Measurements from ENCODE around the gene FMOD.
"Not testable (repeated sequence)": the region's sequence is repeated elsewhere in the genome, so short reads cannot be mapped to it uniquely, and the experiment has no call there.

Gene FMOD

DNA sequence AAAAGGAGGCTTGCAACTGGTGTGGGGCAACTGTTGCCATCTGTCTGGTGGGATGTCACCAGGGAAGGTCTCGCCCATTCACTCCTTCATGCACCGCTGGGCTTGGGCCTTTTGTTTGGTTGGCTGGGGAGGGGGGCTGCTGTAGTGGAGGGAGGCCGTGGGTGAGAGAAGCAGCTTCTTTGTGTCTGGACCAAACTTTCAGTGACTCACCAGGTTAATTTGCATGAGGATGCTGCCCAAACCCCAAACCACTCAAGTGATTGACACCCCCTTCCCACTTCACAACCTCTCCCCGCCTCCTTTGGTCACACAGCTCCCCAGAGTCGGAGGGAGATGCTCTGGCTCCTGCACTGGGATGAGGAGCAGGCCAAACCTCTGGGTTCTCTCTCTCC, 25.9 kb downstream of the FMOD start:
- no peak for DNase-seq

DNA sequence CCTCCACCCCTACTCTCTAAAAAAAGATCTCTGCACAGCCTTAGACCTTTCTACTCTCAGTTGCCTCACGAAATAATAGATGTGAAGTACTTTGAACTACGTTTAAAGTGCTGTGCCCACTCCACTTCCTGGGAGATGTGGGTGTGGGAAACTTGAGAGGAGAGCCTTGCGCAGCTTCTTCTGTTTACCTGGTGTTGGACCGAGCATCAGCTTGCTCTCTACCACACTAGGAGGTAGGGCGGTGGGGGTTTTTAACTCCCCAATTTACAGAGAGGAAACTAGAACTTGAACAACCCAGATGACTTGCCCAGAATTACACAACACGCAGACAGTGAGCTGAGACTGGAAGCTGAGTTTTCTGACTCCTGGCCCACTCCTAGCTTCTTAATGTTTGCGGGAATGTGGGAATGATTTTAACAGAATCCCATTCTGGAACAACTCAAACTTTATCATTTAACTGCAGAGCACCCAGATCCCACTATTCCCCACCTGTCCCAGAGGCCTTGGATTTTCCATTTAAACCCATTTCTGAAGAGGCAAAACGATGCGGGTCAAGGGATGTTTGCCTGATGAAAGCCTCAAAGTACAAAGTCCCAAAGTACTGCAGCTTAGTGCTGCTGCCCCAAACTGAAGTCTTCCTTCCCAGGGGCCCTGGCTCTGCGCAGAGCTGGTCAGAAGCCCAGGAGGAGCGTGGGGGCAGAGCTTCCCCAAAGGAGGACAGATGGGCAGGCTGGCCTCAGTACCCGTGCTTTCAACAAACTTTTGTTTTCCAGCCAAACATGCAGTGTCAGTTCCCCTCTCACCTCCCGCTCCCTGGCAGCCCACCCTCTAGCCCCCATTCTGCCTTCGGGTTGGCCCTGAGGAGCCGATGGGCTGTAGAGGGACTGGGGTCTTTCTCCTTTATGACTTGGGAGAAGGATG, 26.6 kb downstream of the FMOD start:
- no peak for DNase-seq

DNA sequence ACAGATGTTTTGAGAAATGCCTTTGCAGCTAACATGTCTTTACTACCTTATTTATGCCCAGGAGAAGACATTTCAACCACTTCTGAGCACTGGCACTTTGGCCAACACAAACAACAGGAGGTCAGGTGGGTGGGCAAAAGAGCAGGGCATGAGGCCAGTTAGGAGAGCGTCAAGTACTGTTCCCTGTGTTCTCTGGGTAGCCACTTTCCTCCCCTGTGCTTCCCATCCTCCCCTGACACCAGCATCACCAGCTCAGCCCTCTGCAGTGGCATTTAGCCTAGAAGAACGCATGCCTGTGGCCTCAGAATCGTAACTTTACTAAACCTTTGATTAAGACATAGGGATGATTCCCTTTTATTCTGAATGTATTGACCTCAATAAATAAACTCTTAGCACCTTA, 27.3 kb downstream of the FMOD start:
- no peak for DNase-seq

- no peak for DNase-seq
Observed at GRCh38 chr1:203322500-203323179, 28.3 kb downstream of the FMOD start.

GRCh38 chr1:203321273-203322052, 29.5 kb downstream of the FMOD start:
- DNase-seq: no peak

GRCh38 chr1:203320591-203321272, 30.2 kb downstream of the FMOD start:
- no peak for DNase-seq

DNA sequence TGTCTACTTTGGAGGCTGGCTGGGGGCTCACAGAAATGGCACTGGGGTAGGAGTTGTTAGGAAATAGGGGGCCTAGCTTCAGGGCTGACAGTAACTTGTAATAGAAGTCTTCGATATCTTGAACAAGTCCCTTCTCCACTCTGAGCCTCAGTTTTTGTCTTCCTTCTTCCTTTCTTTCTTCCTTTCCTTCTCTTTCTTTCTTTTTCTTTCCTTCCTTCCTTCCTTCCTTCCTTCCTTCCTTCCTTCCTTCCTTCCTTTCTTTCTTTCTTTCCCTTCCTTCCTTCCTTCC, 32.7 kb downstream of the FMOD start:
- DNase-seq: no peak

GRCh38 chr1:203317429-203318228, 33.3 kb downstream of the FMOD start:
- DNase-seq: no peak

GRCh38 chr1:203316626-203317093, 34.3 kb downstream of the FMOD start:
- DNase-seq: no peak

DNA sequence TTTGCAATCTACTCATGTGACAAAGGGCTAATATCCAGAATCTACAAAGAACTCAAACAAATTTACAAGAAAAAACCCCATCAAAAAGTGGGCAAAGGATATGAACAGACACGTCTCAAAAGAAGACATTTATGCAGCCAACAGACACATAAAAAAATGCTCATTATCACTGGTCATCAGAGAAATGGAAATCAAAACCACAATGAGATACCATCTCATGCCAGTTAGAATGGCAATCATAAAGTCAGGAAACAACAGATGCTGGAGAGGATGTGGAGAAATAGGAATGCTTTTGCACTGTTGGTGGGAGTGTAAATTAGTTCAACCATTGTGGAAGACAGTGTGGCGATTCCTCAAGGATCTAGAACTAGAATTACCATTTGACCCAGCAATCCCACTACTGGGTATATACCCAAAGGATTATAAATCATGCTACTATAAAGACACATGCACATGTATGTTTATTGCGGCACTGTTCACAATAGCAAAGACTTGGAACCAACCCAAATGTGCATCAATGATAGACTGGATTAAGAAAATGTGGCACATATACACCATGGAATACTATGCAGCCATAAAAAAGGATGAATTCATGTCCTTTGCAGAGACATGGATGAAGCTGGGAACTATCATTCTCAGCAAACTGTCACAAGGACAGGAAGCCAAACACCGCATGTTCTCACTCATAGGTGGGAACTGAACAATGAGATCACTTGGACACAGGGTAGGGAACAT, 36.7 kb downstream of the FMOD start:
- not testable (repeated sequence) for DNase-seq

GRCh38 chr1:203311368-203312301, 39.3 kb downstream of the FMOD start:
- DNase-seq: no peak

DNA sequence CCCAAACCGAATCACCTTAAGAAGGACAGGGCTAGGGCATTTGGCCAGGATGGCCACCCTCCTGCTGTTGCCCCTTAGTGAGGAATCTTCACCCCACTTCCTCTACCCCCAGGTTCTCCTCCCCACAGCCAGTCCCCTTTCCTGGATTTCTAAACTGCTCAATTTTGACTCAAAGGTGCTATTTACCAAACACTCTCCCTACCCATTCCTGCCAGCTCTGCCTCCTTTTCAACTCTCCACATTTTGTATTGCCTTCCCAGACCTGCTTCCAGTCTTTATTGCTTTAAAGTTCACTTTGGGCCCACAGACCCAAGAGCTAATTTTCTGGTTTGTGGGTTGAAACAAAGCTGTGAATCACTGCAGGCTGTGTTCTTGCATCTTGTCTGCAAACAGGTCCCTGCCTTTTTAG, 42.0 kb downstream of the FMOD start:
- DNase-seq: no peak

DNA sequence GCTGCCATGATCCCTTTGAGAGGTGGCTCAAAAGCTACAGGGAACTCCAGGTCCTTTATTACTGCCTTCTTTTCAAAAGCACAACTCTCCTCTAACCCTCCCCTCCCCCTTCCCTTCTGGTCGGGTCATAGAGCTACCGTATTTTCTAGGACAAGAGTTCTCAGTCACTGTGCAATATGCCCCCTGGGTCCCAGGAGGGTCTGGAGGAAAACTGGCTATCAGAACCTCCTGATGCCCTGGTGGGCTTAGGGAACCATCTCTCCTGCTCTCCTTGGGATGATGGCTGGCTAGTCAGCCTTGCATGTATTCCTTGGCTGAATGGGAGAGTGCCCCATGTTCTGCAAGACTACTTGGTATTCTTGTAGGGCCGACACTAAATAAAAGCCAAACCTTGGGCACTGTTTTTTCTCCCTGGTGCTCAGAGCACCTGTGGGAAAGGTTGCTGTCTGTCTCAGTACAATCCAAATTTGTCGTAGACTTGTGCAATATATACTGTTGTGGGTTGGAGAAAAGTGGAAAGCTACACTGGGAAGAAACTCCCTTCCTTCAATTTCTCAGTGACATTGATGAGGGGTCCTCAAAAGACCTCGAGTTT, 42.5 kb downstream of the FMOD start:
- no peak for DNase-seq

GRCh38 chr1:203307641-203308126, 43.2 kb downstream of the FMOD start:
- no peak for DNase-seq

- DNase-seq: no peak
Observed at GRCh38 chr1:203306965-203307541, 43.9 kb downstream of the FMOD start.

GRCh38 chr1:203306089-203306964, 44.6 kb downstream of the FMOD start:
- DNase-seq: no peak

DNA sequence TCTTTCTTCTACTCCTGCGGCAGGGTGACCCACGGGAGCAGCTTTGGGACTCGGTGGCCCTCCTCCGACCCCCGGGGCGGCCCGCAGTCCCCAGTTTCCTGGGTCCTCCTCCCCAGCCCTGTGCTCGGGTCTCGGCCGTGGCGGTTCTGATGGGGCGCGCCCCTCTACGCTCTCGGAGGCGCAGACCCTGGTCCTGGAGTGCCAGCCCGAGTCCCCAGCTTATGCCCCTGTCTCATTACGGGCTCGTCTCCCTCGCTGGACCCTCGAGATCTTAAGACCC, 45.2 kb downstream of the FMOD start:
- no peak for DNase-seq

Data from NCI-H1048 (cell line).